K562 (cell line): ENCODE measurements around the gene KLHDC7A. TPM values are rescaled to one million over a fixed set of nuclear protein-coding genes. Genes with fewer than 3 reads are reported as not detected.

Experiments
- ARID3A ChIP-seq: IDR thresholded peaks from 2 replicates; pipeline ENCODE4 v1.6.1; 2012; ENCODE audit warnings: low read depth, low read length, improper control_type of control experiment, borderline replicate concordance
- ATF3 ChIP-seq, 2 experiments: fragments of 450-650 bp in 1 of 2; sonication (generic) in 1 of 2; formaldehyde crosslinking in 1 of 2; IDR thresholded peaks in 1 of 2; conservative IDR thresholded peaks in 1 of 2; 2 replicates each; pipeline versions ENCODE4 v1.6.1 to v1.8.1; 2016 to 2023; ENCODE audit warnings: mild to moderate bottlenecking in 2 of 2, moderate library complexity in 2 of 2, inconsistent platforms in 1 of 2, missing genetic modification reagents in 1 of 2
- E2F1 ChIP-seq: sonication (generic); formaldehyde crosslinking; IDR thresholded peaks from 2 replicates; pipeline ENCODE4 v1.8.1; 2023; ENCODE audit warnings: mild to moderate bottlenecking, missing genetic modification reagents, moderate library complexity
- GMEB1 ChIP-seq: fragments of 250-450 bp; sonication (Bioruptor Pico); IDR thresholded peaks from 2 replicates; pipeline ENCODE4 v1.4.0; 2020; ENCODE audit warnings: mild to moderate bottlenecking
- HNRNPH1 ChIP-seq: fragments of 200-400 bp; formaldehyde crosslinking; optimal IDR thresholded peaks from 2 replicates; pipeline ENCODE3; 2017; ENCODE audit warnings: low read depth, mild to moderate bottlenecking, low read length, moderate library complexity
- NFRKB ChIP-seq: fragments of 450-650 bp; IDR thresholded peaks from 2 replicates; pipeline ENCODE4 v1.6.1; 2016; ENCODE audit warnings: low read depth
- RBFOX2 ChIP-seq: fragments of 200-400 bp; formaldehyde crosslinking; IDR thresholded peaks from 2 replicates; pipeline ENCODE4 v1.6.1; 2017; ENCODE audit warnings: low read depth, mild to moderate bottlenecking, low read length, moderate library complexity
- TAF15 ChIP-seq: fragments of 200-400 bp; formaldehyde crosslinking; IDR thresholded peaks from 2 replicates; pipeline ENCODE4 v1.6.1; 2017; ENCODE audit warnings: mild to moderate bottlenecking, low read depth, low read length, moderate library complexity
- TBP ChIP-seq: optimal IDR thresholded peaks from 2 replicates; pipeline ENCODE3; 2011; ENCODE audit warnings: low read depth, low read length, improper control_type of control experiment
- TFAP4 ChIP-seq: sonication (generic); formaldehyde crosslinking; IDR thresholded peaks from 2 replicates; pipeline ENCODE4 v1.8.0; 2022; ENCODE audit warnings: missing genetic modification reagents, mild to moderate bottlenecking, moderate library complexity, borderline replicate concordance
- THAP7 ChIP-seq: fragments of 250-450 bp; sonication (Bioruptor Pico); IDR thresholded peaks from 2 replicates; pipeline ENCODE4 v1.5.0; 2021
- UBTF ChIP-seq, 2 experiments: IDR thresholded peaks; 2 replicates each; pipeline ENCODE4 v1.6.1; 2012; ENCODE audit warnings: improper control_type of control experiment in 2 of 2, low read depth in 2 of 2, low read length in 2 of 2, borderline replicate concordance in 1 of 2
- ZFP36 ChIP-seq: fragments of 150-350 bp; IDR thresholded peaks from 2 replicates; pipeline ENCODE4 v1.6.1; 2018; ENCODE audit warnings: low read length, low read depth; ENCODE audit not compliant: partially characterized antibody
- ZNF146 ChIP-seq: IDR thresholded peaks from one replicate; pipeline ENCODE4 v1.6.1; 2018; ENCODE audit warnings: missing compliant biosample characterization; ENCODE audit not compliant: unreplicated experiment
- ZNF239 ChIP-seq: fragments of 250-450 bp; sonication (Bioruptor Pico); IDR thresholded peaks from 2 replicates; pipeline ENCODE4 v1.4.0; 2020; ENCODE audit warnings: mild to moderate bottlenecking
- polyA plus RNA-seq, 8 experiments: library from polyadenylated mRNA; depleted of rRNA in 4 of 8; stranded (reverse) in 5 of 8; unstranded in 3 of 8; fragments of >200 nt; fragmentation: Nextera tagmentation in 2 of 8; fragmentation: Illumina TruSeq in 1 of 8; extraction: Ambion mirVana in 2 of 8; extraction: Trizol in 1 of 8; gene quantifications; 2 replicates each; pipeline versions ENCODE4 v1.2.1 to v1.2.3, GENCODE V29; 2011 to 2014; ENCODE audit warnings: inconsistent platforms in 1 of 8, missing spikeins in 1 of 8
- total RNA-seq, 7 experiments: library from RNA; depleted of rRNA in 6 of 7; stranded (reverse); fragments of >200 nt in 6 of 7; fragmentation: Illumina TruSeq in 2 of 7; extraction: Trizol in 2 of 7; gene quantifications; 2 replicates each; pipeline versions ENCODE4 v1.2.1 to v1.2.3, GENCODE V29; 2011 to 2021; ENCODE audit warnings: low replicate concordance in 1 of 7

The KLHDC7A gene
- total and polyA plus RNA-seq, 9 of the 15 experiments (the other 6 are each of a cell fraction or from before 2014, with no cell fraction given): 0.01 to 0.02 (median 0.01) TPM; not detected in 6

GRCh38 chr1:18443587-18444520 is 36.9 kb upstream of the KLHDC7A start (continued):
- no peak for TF ChIP-seq ATF3 (IDR thresholded peaks at IDR 0.05)
- no peak for TF ChIP-seq ATF3 (CRISPR knock-in tag; conservative IDR thresholded peaks at IDR 0.05)
- TF ChIP-seq E2F1 (CRISPR knock-in tag): no peak
- TF ChIP-seq RBFOX2: no peak
- no peak for TF ChIP-seq HNRNPH1
- TF ChIP-seq NFRKB: no peak
- TF ChIP-seq TFAP4 (CRISPR knock-in tag): no peak
- no peak for TF ChIP-seq TBP
- TF ChIP-seq ARID3A: no peak
- TF ChIP-seq UBTF (IDR thresholded peaks at IDR 0.05; ENCODE audit: borderline replicate concordance in 1 of 2, low read depth in 2 of 2, low read length in 2 of 2): no peak
- TF ChIP-seq THAP7 (CRISPR knock-in tag): no peak
- no peak for TF ChIP-seq TAF15
- peak; percentile 57 for TF ChIP-seq GMEB1 (CRISPR knock-in tag)
- no peak for TF ChIP-seq ZFP36
- no peak for TF ChIP-seq ZNF146
- TF ChIP-seq ZNF239 (CRISPR knock-in tag): peak; percentile 84
